Epithelial cell of esophagus (primary cell): ENCODE data around the gene CEP95.

ENCODE experiments used
- DNase-seq: peaks from one replicate; pipeline ENCODE4 v3.0.0; 2010; ENCODE audit warnings: low read depth
- H3K4me3 ChIP-seq: 2 replicates; pipeline ENCODE4 v1.5.1; 2011; ENCODE audit warnings: mild to moderate bottlenecking, low read length, control low read depth
- CTCF ChIP-seq: IDR thresholded peaks from 2 replicates; pipeline ENCODE4 v1.5.1; 2011; ENCODE audit warnings: low read depth, mild to moderate bottlenecking, low read length, control low read depth, inconsistent platforms; ENCODE audit not compliant: insufficient read depth; ENCODE audit errors: missing control alignments

The CEP95 gene

DNA sequence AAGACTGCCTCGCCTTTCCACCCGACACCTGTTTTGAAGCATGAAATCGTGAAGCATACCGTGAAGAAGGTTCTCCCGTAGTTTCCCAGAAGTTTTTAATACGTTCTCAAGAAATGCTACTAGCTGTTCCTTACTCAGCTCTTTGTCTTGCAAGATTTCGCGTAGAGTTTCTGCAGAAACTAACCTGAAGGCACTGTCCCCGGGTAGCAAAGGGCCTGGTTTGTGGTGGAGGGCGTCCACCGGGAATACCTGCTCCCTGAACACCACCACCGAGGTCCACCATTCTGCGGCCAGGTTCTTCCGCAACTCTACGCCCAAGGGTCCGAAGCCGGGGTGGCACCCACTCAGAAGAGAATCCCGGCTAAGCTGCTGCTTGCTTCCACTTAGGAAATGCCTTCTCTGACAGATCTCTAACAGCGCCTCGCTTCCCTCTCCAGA is 10.4 kb upstream of the CEP95 start:
- TF ChIP-seq CTCF = no peak
- DNase-seq = peak; percentile 20
- peak overlapping the region; percentile 89 for H3K4me3 ChIP-seq

DNA sequence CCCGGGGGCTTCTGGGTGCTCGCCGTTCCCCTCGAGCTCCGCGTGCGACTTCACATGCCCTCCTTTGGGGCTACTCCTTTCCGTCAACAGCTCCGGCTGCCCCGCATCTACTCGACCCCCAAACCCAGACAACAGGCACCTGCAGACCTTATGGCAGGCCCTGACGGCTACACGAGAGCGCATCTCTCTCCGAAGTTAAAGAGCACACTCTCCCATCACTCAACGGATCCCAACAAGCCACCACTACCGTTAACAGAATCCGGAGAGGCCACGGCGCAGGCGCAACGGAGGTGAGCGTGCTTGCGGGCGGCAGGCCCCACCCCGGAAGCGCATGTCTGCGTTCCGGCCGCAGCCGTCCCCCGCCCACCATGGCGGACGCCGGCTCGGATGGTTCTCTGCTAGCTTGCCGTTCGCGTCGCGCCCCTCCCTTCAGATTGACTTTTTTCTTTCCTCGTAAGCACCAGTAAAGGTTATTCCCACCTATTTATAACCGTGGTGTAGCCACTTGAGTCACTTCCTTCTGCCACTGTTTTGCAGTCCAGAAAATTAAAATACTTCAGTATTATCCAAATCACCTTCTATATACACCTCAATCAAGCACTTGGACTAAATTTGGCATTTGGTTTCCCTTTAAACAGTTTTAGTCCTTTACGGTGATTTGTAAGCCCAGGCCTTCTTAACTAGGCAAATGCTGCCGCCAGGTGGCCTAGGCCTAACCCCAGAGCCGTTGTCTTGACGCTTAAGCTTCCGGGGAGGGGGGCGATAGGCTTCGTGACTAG is 9.8 kb upstream of the CEP95 start, which contains the start of gene POLG2:
Gene POLG2, minus strand, starts transcription at position 269 of the 779 bp plus-strand sequence. Its CDS starts 86 bp downstream, at position 183.
- peak within 1 kb of the TSS; percentile 89 for H3K4me3 ChIP-seq
- DNase-seq = peak; percentile 96
- TF ChIP-seq CTCF = peak; percentile 67

GRCh38 chr17:64497565-64498035 is 9.2 kb upstream of the CEP95 start:
- TF ChIP-seq CTCF = no peak
- H3K4me3 ChIP-seq = peak overlapping the region; percentile 89
- DNase-seq = no peak

DNA sequence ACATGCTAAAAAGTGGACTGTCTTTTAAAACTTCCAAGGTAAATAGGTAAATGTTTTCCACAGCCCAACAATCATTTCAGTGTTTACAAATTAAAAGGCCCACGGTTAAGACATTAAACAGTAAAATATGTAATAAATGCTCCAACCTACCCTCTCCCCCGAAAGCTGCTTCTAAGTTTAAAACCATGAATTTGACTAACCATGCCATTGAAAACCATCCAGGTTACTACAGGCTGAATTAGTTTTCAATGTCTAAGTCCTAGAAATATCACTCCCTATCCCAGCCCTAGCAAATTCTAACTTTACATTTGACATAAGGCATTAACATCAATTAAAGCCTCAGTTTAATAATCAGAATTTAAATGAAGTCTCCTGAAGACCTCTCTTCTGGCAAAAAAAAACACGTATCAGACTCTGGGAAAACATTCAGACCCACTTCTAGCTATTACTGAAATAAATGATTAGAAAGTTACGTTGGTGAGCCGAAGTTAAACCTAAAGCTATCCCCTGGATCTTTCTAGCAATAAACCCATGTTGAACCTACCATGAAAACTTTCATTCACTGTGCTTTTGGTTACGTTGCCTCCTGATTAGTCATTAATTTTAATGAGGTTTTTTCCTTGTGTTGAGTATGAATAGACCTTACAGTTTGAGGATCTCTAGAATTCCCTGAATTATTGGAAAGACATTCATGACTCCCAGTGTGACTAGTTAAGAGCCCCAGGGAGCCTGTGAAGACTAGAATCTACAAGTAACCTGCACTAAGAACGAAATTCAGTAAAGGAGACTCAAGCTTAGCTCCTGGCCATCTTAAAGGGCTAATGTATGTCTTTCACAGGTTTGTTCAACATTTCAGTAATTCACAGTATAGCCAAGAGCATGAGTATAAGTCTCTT is 8.2 kb upstream of the CEP95 start:
- peak; percentile 12 for DNase-seq
- H3K4me3 ChIP-seq = no peak overlapping the region
- TF ChIP-seq CTCF = no peak

GRCh38 chr17:64499805-64500486 is 6.8 kb upstream of the CEP95 start:
- H3K4me3 ChIP-seq = no peak overlapping the region
- TF ChIP-seq CTCF = no peak
- DNase-seq = peak; percentile 41

DNA sequence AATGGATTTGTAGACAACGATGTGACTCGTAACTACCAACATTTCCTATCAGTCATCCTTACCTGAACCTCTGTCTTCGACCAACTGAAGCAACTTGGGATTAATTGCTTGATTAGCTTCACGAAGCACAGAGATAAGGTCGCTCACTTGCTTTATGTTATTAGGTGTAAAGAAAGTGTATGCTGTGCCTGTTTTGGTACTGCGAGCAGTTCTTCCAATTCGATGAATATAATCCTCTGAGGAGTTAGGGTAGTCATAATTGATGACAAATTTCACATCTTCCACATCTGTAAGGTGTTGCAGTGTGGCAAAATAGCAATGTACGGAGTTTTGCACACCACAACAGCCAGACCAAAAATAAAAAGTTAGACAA is 6.3 kb upstream of the CEP95 start:
- no peak for TF ChIP-seq CTCF
- H3K4me3 ChIP-seq = no peak overlapping the region
- no peak for DNase-seq
